ENCODE results near the gene SLC49A3. TPM values are rescaled to one million over a fixed set of nuclear protein-coding genes. Genes with fewer than 3 reads are reported as not detected.
"Not testable (repeated sequence)": the region's sequence is repeated elsewhere in the genome, so short reads cannot be mapped to it uniquely, and the experiment has no call there.

Gene SLC49A3
- total RNA-seq, 4 donors from 2014 or later, result 9.4 to 21.1 (median 19.0) TPM

DNA sequence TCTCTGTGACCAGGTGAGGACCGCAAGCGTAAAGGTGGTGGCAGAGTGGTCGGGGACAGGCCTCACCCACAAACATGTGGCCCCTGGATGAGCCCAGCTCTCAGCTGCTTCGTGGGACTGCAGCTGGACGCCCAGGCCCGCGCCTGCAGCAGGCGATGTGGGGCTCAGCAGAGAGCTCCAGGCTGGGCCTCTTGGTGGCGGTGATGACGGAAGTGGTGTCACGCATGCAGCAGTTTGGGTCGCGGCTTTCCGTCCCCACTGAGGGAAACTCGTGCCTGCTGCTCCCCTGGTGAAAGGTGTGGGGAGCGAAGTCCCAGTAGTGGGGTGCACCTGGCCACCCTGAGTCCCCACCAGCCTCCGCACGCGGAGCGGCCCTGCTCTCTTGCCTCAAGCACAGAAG lies 43.5 kb upstream of the SLC49A3 start:
- ATAC-seq (ENCODE audit: low FRiP score) (no peak), DNase-seq (ENCODE audit: low spot score) (no peak)
- TF ChIP-seq CTCF (IDR thresholded peaks at IDR 0.05), result no peak

DNA sequence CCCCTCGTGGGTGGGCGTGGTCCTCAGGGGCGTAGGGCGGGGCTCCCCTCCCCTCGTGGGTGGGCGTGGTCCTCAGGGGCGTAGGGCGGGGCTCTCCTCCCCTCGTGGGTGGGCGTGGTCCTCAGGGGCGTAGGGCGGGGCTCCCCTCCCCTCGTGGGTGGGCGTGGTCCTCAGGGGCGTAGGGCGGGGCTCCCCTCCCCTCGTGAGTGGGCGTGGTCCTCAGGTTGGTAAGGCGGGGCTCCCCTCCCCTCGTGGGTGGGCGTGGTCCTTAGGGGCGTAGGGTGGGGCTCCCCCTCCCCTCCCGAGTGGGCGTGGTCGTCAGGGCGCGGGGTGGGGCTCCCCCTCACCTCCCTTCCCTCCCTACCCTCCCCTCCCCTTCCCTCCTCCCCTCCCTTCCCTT lies 43.0 kb upstream of the SLC49A3 start:
- not testable (repeated sequence) for ATAC-seq (ENCODE audit: low FRiP score); DNase-seq (ENCODE audit: low spot score)

- DNase-seq (ENCODE audit: low spot score); ATAC-seq (ENCODE audit: low FRiP score): not testable (repeated sequence)
Observed at GRCh38 chr4:730946-731904, 42.3 kb upstream of the SLC49A3 start.

DNA sequence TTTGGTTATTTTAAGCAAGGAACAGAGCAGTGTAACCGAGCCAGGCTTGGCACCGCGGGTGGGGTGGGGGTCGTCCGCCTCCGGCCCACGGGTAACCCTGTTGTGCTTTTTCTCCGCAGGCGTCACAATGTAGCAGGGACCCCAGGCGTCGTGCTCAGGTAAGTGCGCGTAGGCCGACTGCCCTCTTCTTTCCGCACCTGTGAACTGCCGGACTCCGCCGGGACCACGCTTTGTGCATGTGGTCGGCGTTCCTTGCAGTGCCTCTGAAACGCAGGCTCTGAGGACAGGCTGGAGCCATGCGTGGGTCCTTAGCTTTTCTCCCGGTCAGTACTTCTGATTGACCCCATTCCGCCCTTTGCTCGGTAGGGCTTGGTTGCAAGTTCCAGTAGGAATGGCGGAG lies 41.6 kb upstream of the SLC49A3 start:
- ATAC-seq (ENCODE audit: low FRiP score) (no peak), DNase-seq (ENCODE audit: low spot score) (no peak)
- TF ChIP-seq CTCF (IDR thresholded peaks at IDR 0.05), result no peak

GRCh38 chr4:729336-730315 lies 40.7 kb upstream of the SLC49A3 start:
- no peak for DNase-seq (ENCODE audit: low spot score)
- no peak for ATAC-seq (ENCODE audit: low FRiP score)
- TF ChIP-seq CTCF (IDR thresholded peaks at IDR 0.05), result no peak

DNA sequence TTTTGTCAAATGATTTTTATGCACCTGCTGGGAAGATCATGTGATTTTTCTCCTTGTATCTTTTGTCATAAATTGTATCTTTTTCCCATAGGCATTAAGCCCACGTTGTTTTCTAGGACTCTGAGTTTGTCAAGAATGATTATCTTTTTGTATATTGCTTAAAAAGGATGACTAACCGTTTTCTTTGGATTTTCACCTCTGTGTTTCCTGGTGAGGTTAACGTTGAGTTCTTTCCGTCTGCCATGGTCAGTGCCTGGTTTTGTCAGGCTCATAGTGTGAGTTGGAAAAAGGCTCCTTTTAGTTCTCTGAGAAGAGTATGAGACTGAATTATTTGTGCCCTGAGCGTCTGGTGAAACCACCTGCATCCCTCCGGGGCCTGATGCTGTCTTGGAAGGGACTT lies 38.6 kb upstream of the SLC49A3 start:
- ATAC-seq (ENCODE audit: low FRiP score), result no peak

GRCh38 chr4:726838-727237 lies 37.9 kb upstream of the SLC49A3 start:
- DNase-seq (ENCODE audit: low spot score), result no peak
- ATAC-seq (ENCODE audit: low FRiP score), result no peak
- TF ChIP-seq CTCF (IDR thresholded peaks at IDR 0.05), result no peak

More for the DNA sequence above, 38.6 kb upstream of the SLC49A3 start:
- no peak for DNase-seq (ENCODE audit: low spot score)
- no peak for TF ChIP-seq CTCF (IDR thresholded peaks at IDR 0.05)

Data from omental fat pad (tissue), 4 donors.